Measurements from ENCODE around the gene RXFP2.

RXFP2 gene

DNA sequence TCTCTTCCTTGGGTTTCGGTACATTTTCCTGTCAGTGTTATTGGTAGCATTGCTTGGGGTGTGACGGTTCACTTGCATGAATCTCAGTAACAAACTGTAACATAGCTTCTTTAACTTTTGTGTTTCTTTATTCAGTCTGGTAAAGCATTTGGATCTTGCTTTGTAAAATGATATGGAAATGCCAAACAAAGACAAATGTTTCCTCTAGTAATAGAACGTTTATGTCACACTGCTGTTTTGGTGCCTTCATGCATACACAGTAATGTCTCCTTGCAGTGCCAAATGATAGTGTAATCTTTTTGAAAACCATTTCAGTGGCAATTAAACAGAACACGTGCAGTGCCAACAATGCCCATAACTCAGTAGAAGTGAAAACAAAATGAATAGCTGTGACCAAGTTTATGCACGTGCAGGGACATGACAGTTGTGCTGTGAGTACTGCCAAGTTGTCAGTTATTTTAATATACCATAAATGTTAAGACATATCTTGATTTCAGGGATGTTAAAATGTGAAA lies 110.8 kb downstream of the RXFP2 start:
- H3K9me3 ChIP-seq, result no peaks in the 10 kb centered on the region
- H3K36me3 ChIP-seq, result no peaks in the 10 kb centered on the region
- no peak for TF ChIP-seq CTCF (IDR thresholded peaks at IDR 0.05; ENCODE audit: low read depth, low read length)
- peaks cover 7% of the 10 kb centered on the region; the same call in 1 of the 2 replicates for H3K4me1 ChIP-seq
- H3K27me3 ChIP-seq, result no peaks in the 10 kb centered on the region
- DNase-seq, result no peak
- no peak overlapping the region for H3K4me3 ChIP-seq (ENCODE audit: low read depth, low read length)

GRCh38 chr13:31851216-31851615 lies 111.9 kb downstream of the RXFP2 start:
- Histone ChIP-seq H3K4me1 (peaks cover 7% of the 10 kb centered on the region; the same call in 1 of the 2 replicates), H3K9me3 (no peaks in the 10 kb centered on the region), H3K36me3 (no peaks in the 10 kb centered on the region), H3K27me3 (no peaks in the 10 kb centered on the region), H3K4me3 (ENCODE audit: low read depth, low read length) (no peak overlapping the region)
- DNase-seq, result no peak
- no peak for TF ChIP-seq CTCF (IDR thresholded peaks at IDR 0.05; ENCODE audit: low read depth, low read length)
